ENCODE measurements around the gene CHD9.

DNA sequence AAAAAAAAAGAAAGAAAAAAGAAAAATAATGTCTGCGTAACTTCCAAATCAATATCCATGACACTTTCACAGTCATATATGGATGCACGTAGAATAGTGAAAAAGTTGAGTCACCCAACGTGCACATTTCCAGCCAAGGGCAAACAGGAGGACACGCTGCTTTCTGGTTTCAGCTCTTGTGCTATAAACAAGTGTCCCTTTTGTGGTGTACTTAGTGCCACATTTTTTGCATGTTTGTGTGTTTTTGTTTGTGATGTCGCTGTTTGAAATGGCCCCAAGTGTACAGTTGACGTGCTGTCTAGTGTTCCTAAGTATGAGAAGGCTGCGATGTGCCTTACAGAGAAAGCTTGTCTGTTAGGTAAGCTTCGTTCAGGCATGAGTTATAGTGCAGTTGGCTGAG is 2.9 kb downstream of the CHD9 start:
- TF ChIP-seq, protein P1, sequence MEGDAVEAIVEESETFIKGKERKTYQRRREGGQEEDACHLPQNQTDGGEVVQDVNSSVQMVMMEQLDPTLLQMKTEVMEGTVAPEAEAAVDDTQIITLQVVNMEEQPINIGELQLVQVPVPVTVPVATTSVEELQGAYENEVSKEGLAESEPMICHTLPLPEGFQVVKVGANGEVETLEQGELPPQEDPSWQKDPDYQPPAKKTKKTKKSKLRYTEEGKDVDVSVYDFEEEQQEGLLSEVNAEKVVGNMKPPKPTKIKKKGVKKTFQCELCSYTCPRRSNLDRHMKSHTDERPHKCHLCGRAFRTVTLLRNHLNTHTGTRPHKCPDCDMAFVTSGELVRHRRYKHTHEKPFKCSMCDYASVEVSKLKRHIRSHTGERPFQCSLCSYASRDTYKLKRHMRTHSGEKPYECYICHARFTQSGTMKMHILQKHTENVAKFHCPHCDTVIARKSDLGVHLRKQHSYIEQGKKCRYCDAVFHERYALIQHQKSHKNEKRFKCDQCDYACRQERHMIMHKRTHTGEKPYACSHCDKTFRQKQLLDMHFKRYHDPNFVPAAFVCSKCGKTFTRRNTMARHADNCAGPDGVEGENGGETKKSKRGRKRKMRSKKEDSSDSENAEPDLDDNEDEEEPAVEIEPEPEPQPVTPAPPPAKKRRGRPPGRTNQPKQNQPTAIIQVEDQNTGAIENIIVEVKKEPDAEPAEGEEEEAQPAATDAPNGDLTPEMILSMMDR (IDR thresholded peaks at IDR 0.05): no peak
- TF ChIP-seq POLR2A (IDR thresholded peaks at IDR 0.05; ENCODE audit: low read depth) (no peak), EP300 (IDR thresholded peaks at IDR 0.05) (no peak)
